Transverse colon (tissue), 3 donors: Measurements from ENCODE around the gene PDLIM7.
A peak's percentile ranks its signal among the peaks of the same experiment; 100 is the strongest.

Experiments
- POLR2A ChIP-seq: fragments of 450-650 bp; IDR thresholded peaks from one replicate; pipeline ENCODE4 v1.6.1; 2016; ENCODE audit warnings: antibody characterized with exemption, mild to moderate bottlenecking, moderate library complexity
- TF ChIP-seq, protein P1 (sequence below), 5 experiments: fragments of 200-600 bp in 3 of 5; fragments of 450-650 bp in 2 of 5; sonication (generic) in 3 of 5; IDR thresholded peaks; 1 replicate in 2 of 5; 2 replicates in 3 of 5; pipeline ENCODE4 v1.5.1; 2016 to 2017; ENCODE audit warnings: antibody characterized with exemption in 5 of 5, inconsistent platforms in 3 of 5, mild to moderate bottlenecking in 2 of 5, moderate library complexity in 1 of 5

DNA sequence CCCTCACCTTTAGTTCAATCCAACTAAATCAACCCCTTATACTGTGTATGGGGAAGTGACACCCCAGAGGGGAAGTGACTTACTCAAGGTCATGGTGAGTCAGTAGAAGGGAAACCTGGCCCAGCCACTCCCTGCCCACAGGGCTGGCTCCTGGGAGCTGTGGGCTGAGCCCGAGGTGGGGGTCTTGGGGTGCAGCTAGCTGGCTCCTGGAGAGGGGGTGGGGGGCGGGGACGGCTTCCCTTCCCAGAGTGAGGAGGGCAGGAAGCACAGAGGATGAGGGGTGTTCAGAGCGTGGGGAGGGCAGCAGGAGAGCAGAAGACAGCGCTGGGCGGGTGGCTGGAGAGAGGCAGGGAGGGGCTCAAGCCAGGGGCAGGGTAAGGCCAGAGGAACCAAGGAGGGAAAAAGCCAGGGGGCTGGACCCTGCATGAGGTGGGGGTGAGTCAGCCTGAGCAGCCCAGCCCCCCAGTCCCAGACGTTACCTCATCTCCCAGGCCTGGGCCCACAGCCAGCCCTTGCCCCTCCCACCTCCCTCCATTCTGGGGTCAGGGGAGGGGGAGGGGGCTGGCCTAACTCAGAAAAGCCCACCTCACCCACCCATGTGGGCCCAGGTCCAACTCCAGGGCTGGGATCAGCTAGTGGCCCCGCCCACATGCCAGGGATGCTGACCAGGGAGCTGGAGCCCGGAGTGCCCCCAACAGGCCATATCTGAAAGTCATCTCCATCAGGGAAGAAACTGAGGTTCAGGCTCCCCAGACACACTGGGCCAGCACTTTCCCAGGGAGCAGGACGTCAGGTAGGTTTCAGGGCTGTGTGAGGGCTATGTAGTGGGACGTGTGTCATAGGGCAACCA is 2.8 kb downstream of the PDLIM7 start:
- TF ChIP-seq, protein P1, sequence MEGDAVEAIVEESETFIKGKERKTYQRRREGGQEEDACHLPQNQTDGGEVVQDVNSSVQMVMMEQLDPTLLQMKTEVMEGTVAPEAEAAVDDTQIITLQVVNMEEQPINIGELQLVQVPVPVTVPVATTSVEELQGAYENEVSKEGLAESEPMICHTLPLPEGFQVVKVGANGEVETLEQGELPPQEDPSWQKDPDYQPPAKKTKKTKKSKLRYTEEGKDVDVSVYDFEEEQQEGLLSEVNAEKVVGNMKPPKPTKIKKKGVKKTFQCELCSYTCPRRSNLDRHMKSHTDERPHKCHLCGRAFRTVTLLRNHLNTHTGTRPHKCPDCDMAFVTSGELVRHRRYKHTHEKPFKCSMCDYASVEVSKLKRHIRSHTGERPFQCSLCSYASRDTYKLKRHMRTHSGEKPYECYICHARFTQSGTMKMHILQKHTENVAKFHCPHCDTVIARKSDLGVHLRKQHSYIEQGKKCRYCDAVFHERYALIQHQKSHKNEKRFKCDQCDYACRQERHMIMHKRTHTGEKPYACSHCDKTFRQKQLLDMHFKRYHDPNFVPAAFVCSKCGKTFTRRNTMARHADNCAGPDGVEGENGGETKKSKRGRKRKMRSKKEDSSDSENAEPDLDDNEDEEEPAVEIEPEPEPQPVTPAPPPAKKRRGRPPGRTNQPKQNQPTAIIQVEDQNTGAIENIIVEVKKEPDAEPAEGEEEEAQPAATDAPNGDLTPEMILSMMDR (IDR thresholded peaks at IDR 0.05), result peak in 2 of 5 experiments; percentile 19 to 22
- no peak for TF ChIP-seq POLR2A
